Natural killer cell (primary cell): ENCODE results near the gene BDNF. TPM values are rescaled to one million over a fixed set of nuclear protein-coding genes. Genes with fewer than 3 reads are reported as not detected.

Experiments
- ATAC-seq, 3 donors: fragments of 150-1000 bp in 2 of 3; fragments of 200-7000 bp in 1 of 3; cut with Tn5 transposase; 1 replicate in 1 of 3; 2 replicates in 2 of 3; pipeline ENCODE4 v1.10.0; 2021; ENCODE audit warnings: mild to moderate bottlenecking in 2 of 3, moderate library complexity in 2 of 3
- DNase-seq, 2 donors: peaks; one replicate each; pipeline versions ENCODE4 v3.0.0 to v3.0.0-alpha.2; 2013 to 2021; ENCODE audit warnings: mixed read lengths in 1 of 2
- H3K27ac ChIP-seq: one replicate; pipeline ENCODE4 v1.5.1; 2013; ENCODE audit warnings: mild to moderate bottlenecking, low read length
- H3K27me3 ChIP-seq: one replicate; pipeline ENCODE4 v1.6.1; 2013; ENCODE audit warnings: low read length; ENCODE audit not compliant: control insufficient read depth, insufficient read depth
- H3K36me3 ChIP-seq: one replicate; pipeline ENCODE4 v1.6.1; 2013; ENCODE audit warnings: low read length; ENCODE audit not compliant: control insufficient read depth, insufficient read depth
- H3K4me1 ChIP-seq: one replicate; pipeline ENCODE4 v1.6.1; 2013; ENCODE audit warnings: low read length; ENCODE audit not compliant: control insufficient read depth, insufficient read depth
- H3K4me3 ChIP-seq: one replicate; pipeline ENCODE4 v1.5.1; 2013; ENCODE audit warnings: low read length
- H3K9me3 ChIP-seq: one replicate; pipeline ENCODE4 v1.6.1; 2013; ENCODE audit warnings: low read length; ENCODE audit not compliant: control insufficient read depth, insufficient read depth
- H3K27ac Mint-ChIP-seq, 2 donors: one replicate each; pipeline ENCODE4 v1.8.0; 2022; ENCODE audit warnings: mild to moderate bottlenecking in 2 of 2, mixed read lengths in 2 of 2, moderate library complexity in 1 of 2
- H3K27me3 Mint-ChIP-seq, 2 donors: one replicate each; pipeline ENCODE4 v1.8.0; 2022; ENCODE audit warnings: low read depth in 2 of 2, mixed read lengths in 2 of 2
- H3K36me3 Mint-ChIP-seq: one replicate; pipeline ENCODE4 v1.8.0; 2022; ENCODE audit warnings: mixed read lengths
- H3K4me1 Mint-ChIP-seq, 2 donors: one replicate each; pipeline ENCODE4 v1.8.0; 2022; ENCODE audit warnings: mixed read lengths in 2 of 2
- H3K4me3 Mint-ChIP-seq: one replicate; pipeline ENCODE4 v1.8.0; 2022; ENCODE audit warnings: mild to moderate bottlenecking, moderate library complexity, mixed read lengths
- H3K9me3 Mint-ChIP-seq, 2 donors: one replicate each; pipeline ENCODE4 v1.8.0; 2022; ENCODE audit warnings: mixed read lengths in 2 of 2
- CTCF ChIP-seq: fragments of 200-600 bp; IDR thresholded peaks from one replicate; pipeline ENCODE4 v1.8.0; 2022; ENCODE audit warnings: antibody characterized with exemption
- WGBS: methylation state at CpG from one replicate; pipeline ENCODE4 v1.1.7; 2013; ENCODE audit warnings: missing lambda C conversion rate; ENCODE audit not compliant: insufficient coverage; 5-methylcytosine and 5-hydroxymethylcytosine counted together
- intact Hi-C: fragments of 100-400 bp; cut with micrococcal nuclease; formaldehyde crosslinking; loops from one replicate; pipeline ENCODE4 v1.14.2; 2022
- total RNA-seq, 4 donors: library from RNA; stranded (reverse); fragments of 120-200 nt in 1 of 4; gene quantifications; one replicate each; pipeline versions ENCODE4 v1.2.3 to v1.2.4, GENCODE V29; 2013 to 2022

The BDNF gene
- total RNA-seq, 3 donors from 2014 or later (not counting 1 experiment from before 2014, with no cell fraction given), result not detected

- Histone ChIP-seq H3K27me3 (peaks cover 6% of the 10 kb centered on the region), H3K4me3 (no peak overlapping the region), H3K27ac (no peak overlapping the region), H3K36me3 (no peaks in the 10 kb centered on the region), H3K4me1 (no peaks in the 10 kb centered on the region), H3K9me3 (peaks cover 1% of the 10 kb centered on the region)
- intact Hi-C loops, result no loop called here
- H3K36me3 Mint-ChIP-seq, result no peaks in the 10 kb centered on the region
- no peak for TF ChIP-seq CTCF
- no peak overlapping the region for H3K4me3 Mint-ChIP-seq
- H3K4me1 Mint-ChIP-seq, result no peaks in the 10 kb centered on the region
- H3K27me3 Mint-ChIP-seq, result peaks cover 18 to 26% of the 10 kb centered on the region in 2 donors
- no peak for ATAC-seq
- no peak overlapping the region for H3K27ac Mint-ChIP-seq
- WGBS, result 100% methylated on average over 1 of the region's 1 CpG
- DNase-seq, result no peak
- H3K9me3 Mint-ChIP-seq, result peaks cover 2 to 9% of the 10 kb centered on the region in 2 donors
Measured at GRCh38 chr11:27726981-27727380, 26.7 kb upstream of the BDNF start.

- 82% methylated on average over 1 of the region's 1 CpG for WGBS
Measured at GRCh38 chr11:27723687-27724086, 23.4 kb upstream of the BDNF start.

GRCh38 chr11:27722953-27723344, 22.7 kb upstream of the BDNF start:
- 6% methylated on average over 18 of the region's 18 CpGs for WGBS

More at GRCh38 chr11:27723687-27724086, 23.4 kb upstream of the BDNF start:
- H3K9me3 Mint-ChIP-seq, result peaks cover 5 to 9% of the 10 kb centered on the region in 2 donors
- H3K4me3 Mint-ChIP-seq, result no peak overlapping the region
- no peak overlapping the region for H3K27ac Mint-ChIP-seq
- Histone ChIP-seq H3K27me3 (peaks cover 24% of the 10 kb centered on the region), H3K27ac (no peak overlapping the region), H3K36me3 (no peaks in the 10 kb centered on the region), H3K4me1 (no peaks in the 10 kb centered on the region), H3K4me3 (no peak overlapping the region), H3K9me3 (peaks cover 10% of the 10 kb centered on the region)
- no peak for DNase-seq
- peaks cover 19% of the 10 kb centered on the region for H3K36me3 Mint-ChIP-seq
- TF ChIP-seq CTCF, result no peak
- H3K27me3 Mint-ChIP-seq, result peaks cover 40 to 49% of the 10 kb centered on the region in 2 donors
- intact Hi-C loops, result no loop called here
- H3K4me1 Mint-ChIP-seq, result no peaks in the 10 kb centered on the region
- no peak for ATAC-seq

More at GRCh38 chr11:27722953-27723344, 22.7 kb upstream of the BDNF start:
- Mint-ChIP-seq H3K4me1 (no peaks in the 10 kb centered on the region), H3K9me3 (peaks cover 8 to 12% of the 10 kb centered on the region in 2 donors), H3K27me3 (peaks cover 43 to 55% of the 10 kb centered on the region in 2 donors), H3K27ac (no peak overlapping the region), H3K4me3 (no peak overlapping the region), H3K36me3 (peaks cover 19% of the 10 kb centered on the region)
- ATAC-seq (no peak), DNase-seq (no peak)
- peaks cover 27% of the 10 kb centered on the region for H3K27me3 ChIP-seq
- no peak for TF ChIP-seq CTCF
- H3K36me3 ChIP-seq, result no peaks in the 10 kb centered on the region
- no peaks in the 10 kb centered on the region for H3K4me1 ChIP-seq
- intact Hi-C loops, result no loop called here
- H3K9me3 ChIP-seq, result peaks cover 10% of the 10 kb centered on the region
- no peak overlapping the region for H3K27ac ChIP-seq
- no peak overlapping the region for H3K4me3 ChIP-seq
